IPS DF 19.7 (cell line): ENCODE results near the gene ZNF382.

Experiments
- DNase-seq: peaks from one replicate; pipeline ENCODE4 v3.0.0-alpha.2; 2013; ENCODE audit warnings: low read depth, low spot score

ZNF382 gene

GRCh38 chr19:36679455-36679854, 74.3 kb downstream of the ZNF382 start:
- DNase-seq: no peak
